Measurements from ENCODE around the gene IDUA. TPM values are rescaled to one million over a fixed set of nuclear protein-coding genes. Genes with fewer than 3 reads are reported as not detected.

The IDUA gene
- total RNA-seq, 2 donors from 2014 or later: 8.5 to 23.3 TPM

GRCh38 chr4:1002631-1003251, 15.9 kb downstream of the IDUA start:
- Mint-ChIP-seq H3K36me3 (no peaks in the 10 kb centered on the region), H3K27ac (no peak overlapping the region), H3K9me3 (no peaks in the 10 kb centered on the region)
- no peak for DNase-seq (ENCODE audit: low spot score in 2 of 2)
- ATAC-seq: peak in 1 of 2 donors; percentile 2

- no peaks in the 10 kb centered on the region for H3K9me3 Mint-ChIP-seq
- no peak for ATAC-seq
Measured at GRCh38 chr4:1003271-1004070, 16.6 kb downstream of the IDUA start.

DNA sequence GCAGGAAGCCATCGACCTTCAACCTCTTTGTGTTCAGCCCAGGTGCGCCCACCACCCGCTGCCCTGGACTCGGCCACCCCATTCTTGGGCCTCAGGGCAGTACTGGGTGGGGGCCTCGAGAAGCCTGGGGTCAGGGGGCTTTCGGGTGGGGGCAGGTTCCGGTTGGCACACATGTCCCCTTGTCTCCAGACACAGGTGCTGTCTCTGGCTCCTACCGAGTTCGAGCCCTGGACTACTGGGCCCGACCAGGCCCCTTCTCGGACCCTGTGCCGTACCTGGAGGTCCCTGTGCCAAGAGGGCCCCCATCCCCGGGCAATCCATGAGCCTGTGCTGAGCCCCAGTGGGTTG, 17.2 kb downstream of the IDUA start:
- DNase-seq (ENCODE audit: low spot score in 2 of 2): no peak
- H3K9me3 Mint-ChIP-seq: no peaks in the 10 kb centered on the region
- H3K27ac Mint-ChIP-seq: no peak overlapping the region
- no peak for ATAC-seq
- H3K36me3 Mint-ChIP-seq: peaks cover 0 to 9% of the 10 kb centered on the region in 2 donors

More at GRCh38 chr4:1003271-1004070, 16.6 kb downstream of the IDUA start:
- DNase-seq (ENCODE audit: low spot score in 2 of 2): no peak
- Mint-ChIP-seq H3K36me3 (peaks cover 0 to 6% of the 10 kb centered on the region in 2 donors), H3K27ac (no peak overlapping the region)

GRCh38 chr4:1004557-1005485, 18.0 kb downstream of the IDUA start:
- ATAC-seq (no peak), DNase-seq (ENCODE audit: low spot score in 2 of 2) (no peak)
- H3K36me3 Mint-ChIP-seq: peaks cover 0 to 9% of the 10 kb centered on the region in 2 donors
- no peaks in the 10 kb centered on the region for H3K9me3 Mint-ChIP-seq
- H3K27ac Mint-ChIP-seq: no peak overlapping the region

GRCh38 chr4:1006856-1007255, 20.0 kb downstream of the IDUA start:
- DNase-seq (ENCODE audit: low spot score in 2 of 2) (no peak), ATAC-seq (no peak)
- H3K27ac Mint-ChIP-seq: no peak overlapping the region
- H3K9me3 Mint-ChIP-seq: no peaks in the 10 kb centered on the region
- H3K36me3 Mint-ChIP-seq: peaks cover 0 to 9% of the 10 kb centered on the region in 2 donors

GRCh38 chr4:1008840-1009541, 22.1 kb downstream of the IDUA start:
- DNase-seq (ENCODE audit: low spot score in 2 of 2) (peak in 1 of 2 donors; percentile 45), ATAC-seq (no peak)
- Mint-ChIP-seq H3K36me3 (peaks cover 0 to 9% of the 10 kb centered on the region in 2 donors), H3K9me3 (no peaks in the 10 kb centered on the region), H3K27ac (no peak overlapping the region)

DNA sequence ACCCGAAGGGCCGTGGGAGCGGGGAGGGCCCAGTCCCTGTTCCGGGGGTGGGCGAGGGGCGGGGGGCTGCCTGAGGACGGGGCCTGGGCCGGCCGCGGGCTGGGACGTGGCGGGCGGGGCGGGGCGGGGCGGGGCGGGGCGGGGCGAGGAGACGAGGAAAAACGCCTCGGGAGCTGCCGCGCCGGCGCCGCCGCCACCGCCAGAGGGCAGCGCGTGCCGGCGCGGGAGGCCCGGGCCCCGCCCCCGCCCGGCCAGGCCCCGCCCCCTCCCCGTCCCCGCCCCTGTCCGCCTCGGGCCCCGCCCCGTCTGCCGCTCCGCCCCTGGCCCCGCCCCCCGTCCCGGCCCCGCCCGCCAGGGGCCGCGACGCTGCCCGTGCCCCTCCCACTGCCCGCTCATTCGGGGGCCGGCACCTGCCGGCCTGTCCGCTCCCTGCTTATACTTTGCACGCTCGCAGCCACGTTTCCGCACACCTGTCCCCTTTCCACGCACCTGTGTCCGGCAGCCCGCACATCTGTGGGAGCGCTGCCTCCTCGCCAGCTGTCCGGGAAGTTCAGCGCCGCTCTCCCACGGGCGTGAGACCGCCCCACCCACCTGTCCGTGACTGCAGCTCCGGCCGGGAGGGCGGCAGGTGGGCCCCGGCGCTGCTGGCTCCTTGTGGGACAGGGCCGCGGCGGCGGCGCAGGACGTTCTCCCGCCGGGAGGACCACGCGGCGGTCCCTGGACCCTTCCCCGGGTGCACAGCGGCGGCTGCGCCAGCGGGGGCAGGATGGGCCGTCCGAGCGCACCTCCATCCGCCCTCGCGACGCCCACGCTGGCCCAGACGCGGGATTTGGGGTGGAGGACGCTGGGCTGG, 22.9 kb downstream of the IDUA start:
- Mint-ChIP-seq H3K27ac (peak overlapping the region in 1 of 2 donors; percentile 72), H3K9me3 (no peaks in the 10 kb centered on the region), H3K36me3 (peaks cover 0 to 9% of the 10 kb centered on the region in 2 donors)
- ATAC-seq (peak; percentile 19 to 52), DNase-seq (ENCODE audit: low spot score in 2 of 2) (peak; percentile 71 to 75)

- DNase-seq (ENCODE audit: low spot score in 2 of 2): peak; percentile 72 to 87
- Mint-ChIP-seq H3K36me3 (peaks cover 0 to 9% of the 10 kb centered on the region in 2 donors), H3K9me3 (no peaks in the 10 kb centered on the region), H3K27ac (peak overlapping the region; percentile 61 to 72)
- ATAC-seq: peak; percentile 61 to 78
Measured at GRCh38 chr4:1010395-1011021, 23.7 kb downstream of the IDUA start.

DNA sequence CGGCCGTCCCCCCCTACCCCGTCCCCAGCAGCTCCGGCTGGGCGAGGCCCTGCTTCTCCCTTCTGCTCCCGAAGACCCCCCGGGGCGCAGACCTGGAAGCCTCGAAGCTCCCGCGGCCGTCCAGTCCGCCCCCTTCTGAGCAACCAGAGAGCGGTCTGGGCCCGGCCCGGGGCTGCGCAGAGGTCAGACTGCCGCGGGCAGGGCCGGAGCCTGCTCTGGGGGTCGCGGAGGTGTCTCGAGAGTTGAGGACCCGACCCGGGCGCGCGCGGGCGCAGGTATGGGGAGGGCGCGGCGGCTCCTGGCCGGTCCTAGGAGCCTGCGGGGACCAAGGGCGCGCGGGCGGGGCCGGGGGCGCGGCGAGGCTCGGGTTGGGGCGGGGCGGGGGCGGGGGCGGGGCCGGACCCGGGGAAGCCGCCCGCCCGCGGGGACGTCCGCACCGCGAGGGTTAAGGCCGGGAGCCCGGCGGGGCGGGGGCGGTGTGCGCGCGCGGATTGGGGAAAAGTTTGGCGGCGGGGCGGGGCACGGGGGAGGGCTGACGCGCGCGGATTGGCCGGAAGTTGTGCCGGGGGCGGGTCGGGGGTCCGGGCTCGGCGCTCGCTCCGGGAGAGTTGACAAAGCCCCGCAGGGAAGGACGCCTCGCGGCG, 24.3 kb downstream of the IDUA start, which contains the start of gene FGFRL1:
TSS of gene FGFRL1 (plus strand) at position 605 of the 644 bp plus-strand sequence. CDS start 860 bp downstream, outside the sequence.
- Mint-ChIP-seq H3K36me3 (peaks cover 0 to 9% of the 10 kb centered on the region in 2 donors), H3K27ac (peak within 1 kb of the TSS; percentile 61 to 72), H3K9me3 (no peaks in the 10 kb centered on the region)
- DNase-seq (ENCODE audit: low spot score in 2 of 2) (peak; percentile 88 to 96), ATAC-seq (peak; percentile 56 to 73)

DNA sequence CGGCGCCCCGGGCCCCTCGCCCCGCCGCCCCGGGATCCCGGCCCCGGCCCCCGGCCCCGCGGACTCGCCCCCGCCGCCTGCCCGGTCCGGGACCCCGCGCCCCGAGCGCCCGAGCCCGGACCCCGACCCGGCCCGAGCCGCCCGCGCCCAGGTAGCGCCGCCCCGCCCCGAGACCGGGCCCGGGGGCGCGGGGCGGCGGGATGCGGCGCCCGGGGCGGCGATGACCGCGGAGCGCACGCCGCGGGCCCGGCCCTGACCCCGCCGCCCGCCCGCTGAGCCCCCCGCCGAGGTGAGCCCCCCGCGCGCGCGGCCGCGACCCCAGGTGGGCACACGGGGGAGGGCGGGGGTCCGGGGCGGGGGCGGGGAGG, 24.8 kb downstream of the IDUA start:
- no peaks in the 10 kb centered on the region for H3K9me3 Mint-ChIP-seq
- no peak for ATAC-seq
- no peak overlapping the region for H3K27ac Mint-ChIP-seq
- DNase-seq (ENCODE audit: low spot score in 2 of 2): no peak
- peaks cover 0 to 9% of the 10 kb centered on the region in 2 donors for H3K36me3 Mint-ChIP-seq

DNA sequence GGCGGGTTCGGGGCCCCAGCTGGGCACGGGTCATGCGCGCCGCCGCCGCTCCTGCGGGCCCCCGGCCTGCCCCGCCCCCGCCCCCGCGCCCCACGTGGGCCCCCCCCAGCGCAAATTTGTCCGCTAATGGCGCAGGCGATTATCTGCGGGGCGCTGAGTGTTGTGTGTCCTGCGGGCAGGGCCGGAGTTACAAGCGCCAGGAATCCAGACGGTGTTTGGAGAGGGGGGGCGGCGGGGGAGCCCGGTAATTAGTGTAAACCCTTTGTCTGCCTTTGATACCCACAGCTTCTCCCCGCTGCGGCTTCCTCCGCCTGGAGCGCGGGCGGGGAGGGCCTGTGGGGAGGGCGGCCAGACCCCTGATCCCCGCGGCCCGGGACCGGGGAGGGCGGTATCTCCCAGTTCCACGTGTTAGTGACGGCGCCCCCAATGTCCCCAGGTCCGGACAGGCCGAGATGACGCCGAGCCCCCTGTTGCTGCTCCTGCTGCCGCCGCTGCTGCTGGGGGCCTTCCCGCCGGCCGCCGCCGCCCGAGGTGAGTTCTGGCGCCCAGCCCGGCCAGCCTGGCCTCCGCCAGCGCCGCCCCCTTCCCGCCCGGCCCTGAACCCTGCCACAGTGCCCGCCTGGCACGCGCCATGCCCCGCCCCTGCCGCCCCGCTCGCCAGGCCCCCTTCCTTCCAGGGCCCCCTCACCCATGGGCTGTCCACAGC, 25.3 kb downstream of the IDUA start:
- no peaks in the 10 kb centered on the region for H3K9me3 Mint-ChIP-seq
- peak in 1 of 2 donors; percentile 2 for ATAC-seq
- H3K27ac Mint-ChIP-seq: no peak overlapping the region
- DNase-seq (ENCODE audit: low spot score in 2 of 2): peak in 1 of 2 donors; percentile 21
- peaks cover 0 to 9% of the 10 kb centered on the region in 2 donors for H3K36me3 Mint-ChIP-seq

GRCh38 chr4:1013225-1014073, 26.6 kb downstream of the IDUA start:
- Mint-ChIP-seq H3K9me3 (no peaks in the 10 kb centered on the region), H3K27ac (no peak overlapping the region), H3K36me3 (peaks cover 0 to 4% of the 10 kb centered on the region in 2 donors)
- DNase-seq (ENCODE audit: low spot score in 2 of 2) (no peak), ATAC-seq (no peak)
